K562 (cell line): ENCODE results near the gene C4orf50. TPM values are rescaled to one million over a fixed set of nuclear protein-coding genes. Genes with fewer than 3 reads are reported as not detected.

ENCODE experiments used
- ATAC-seq: fragments of 200-7000 bp; cut with Tn5 transposase; 3 replicates; pipeline ENCODE4 v1.9.1; 2020; ENCODE audit warnings: moderate library complexity
- BruUV-seq: library from RNA; stranded (reverse); fragments of 400-500 nt; replicated peaks from 2 replicates; lab custom pipeline; 2021; lab: Mats Ljungman, UMichigan
- CTCF ChIA-PET: fragments of 300-600 bp; formaldehyde crosslinking; extraction: SDS; loops from one replicate; lab custom pipeline; 2021; ENCODE audit warnings: low intra/inter-chr PET ratio; lab: Yijun Ruan, JAX
- POLR2A ChIA-PET: fragments of 300-600, 350-650 bp; sonication (Branson Sonifier 250); formaldehyde crosslinking; extraction: SDS; loops from one replicate; lab custom pipeline; 2021; ENCODE audit warnings: antibody characterized with exemption, inconsistent platforms; lab: Yijun Ruan, JAX
- DNase-seq, 4 experiments: peaks; one replicate each; pipeline versions ENCODE4 v3.0.0 to v3.0.0-alpha.2; 2011 to 2018; ENCODE audit warnings: low spot score in 3 of 4, mixed read lengths in 3 of 4; ENCODE audit errors: extremely low read depth in 1 of 4
- FAIRE-seq: peaks from 2 replicates; lab custom pipeline; 2011; peaks lifted over from hg19 to GRCh38; lab: Jason Lieb, UNC
- H2AFZ ChIP-seq: 2 replicates; pipeline ENCODE4 v1.6.0; 2011; ENCODE audit warnings: low read depth, low read length, control low read depth, inconsistent platforms
- H3K27ac ChIP-seq: fragments of 200-600 bp; 3 replicates; pipeline ENCODE4 v1.8.0; 2011; ENCODE audit warnings: low read depth, mild to moderate bottlenecking, control low read depth, inconsistent platforms, low read length, moderate library complexity, mixed read lengths; ENCODE audit errors: extremely low read depth
- H3K27me3 ChIP-seq, 2 experiments: fragments of 300-600 bp in 1 of 2; 2 replicates in 1 of 2; 3 replicates in 1 of 2; pipeline versions ENCODE4 v1.6.0 to v1.8.0; 2011; ENCODE audit warnings: inconsistent platforms in 2 of 2, low read length in 2 of 2, mild to moderate bottlenecking in 1 of 2, mixed read lengths in 1 of 2, moderate library complexity in 1 of 2; ENCODE audit not compliant: control insufficient read depth in 2 of 2, insufficient read depth in 2 of 2
- H3K36me3 ChIP-seq: fragments of 300-600 bp; 3 replicates; pipeline ENCODE4 v1.8.0; 2011; ENCODE audit warnings: mild to moderate bottlenecking, low read length, inconsistent platforms; ENCODE audit not compliant: control insufficient read depth, insufficient read depth
- H3K4me1 ChIP-seq, 2 experiments: fragments of 200-600 bp in 1 of 2; replicated peaks in 1 of 2; 2 replicates in 1 of 2; 3 replicates in 1 of 2; pipeline versions ENCODE4 v1.5.1 to v1.8.0; 2011; ENCODE audit warnings: inconsistent platforms in 2 of 2, low read length in 2 of 2, mild to moderate bottlenecking in 1 of 2, mixed read lengths in 1 of 2, moderate library complexity in 1 of 2; ENCODE audit not compliant: control insufficient read depth in 2 of 2, insufficient read depth in 2 of 2
- H3K4me2 ChIP-seq: 2 replicates; pipeline ENCODE4 v1.6.1; 2011; ENCODE audit warnings: low read length, control low read depth, inconsistent platforms, mixed read lengths; ENCODE audit not compliant: insufficient read depth
- H3K4me3 ChIP-seq: fragments of 200-600 bp; sonication (generic), shearing (Covaris generic); 2 replicates; pipeline ENCODE4 v1.5.1; 2016; ENCODE audit warnings: control low read depth, inconsistent platforms
- H3K79me2 ChIP-seq: fragments of 200-600 bp; 3 replicates; pipeline ENCODE4 v1.8.0; 2011; ENCODE audit warnings: low read length, inconsistent platforms; ENCODE audit not compliant: control insufficient read depth, insufficient read depth
- H3K9ac ChIP-seq, 2 experiments: 2 replicates each; pipeline versions ENCODE4 v1.6.0 to v1.6.1; 2011; ENCODE audit warnings: low read depth in 2 of 2, low read length in 2 of 2, control low read depth in 1 of 2, inconsistent platforms in 1 of 2, mild to moderate bottlenecking in 1 of 2, mixed read lengths in 1 of 2; ENCODE audit not compliant: insufficient read depth in 1 of 2
- H3K9me1 ChIP-seq: one replicate; pipeline ENCODE4 v1.6.0; 2011; ENCODE audit warnings: inconsistent platforms, mild to moderate bottlenecking, low read length, moderate library complexity; ENCODE audit not compliant: control insufficient read depth, insufficient read depth
- H3K9me3 ChIP-seq: replicated peaks from 2 replicates; pipeline ENCODE4 v1.5.1; 2011; ENCODE audit warnings: low read depth, low read length, inconsistent platforms; ENCODE audit not compliant: control insufficient read depth, insufficient read depth
- H4K20me1 ChIP-seq: replicated peaks from 2 replicates; pipeline ENCODE4 v1.6.1; 2011; ENCODE audit warnings: low read length, inconsistent platforms, mixed read lengths; ENCODE audit not compliant: control insufficient read depth, insufficient read depth
- CHD2 ChIP-seq: IDR thresholded peaks from 2 replicates; pipeline ENCODE4 v1.6.1; 2011; ENCODE audit warnings: low read depth, low read length
- POU5F1 ChIP-seq: fragments of 150-350 bp; IDR thresholded peaks from 2 replicates; pipeline ENCODE4 v1.6.1; 2014; ENCODE audit warnings: borderline replicate concordance, low read length, low read depth, mild to moderate bottlenecking; ENCODE audit not compliant: partially characterized antibody
- RCOR1 ChIP-seq, 2 experiments: IDR thresholded peaks; 2 replicates each; pipeline ENCODE4 v1.6.1; 2012; ENCODE audit warnings: low read depth in 2 of 2, low read length in 2 of 2, borderline replicate concordance in 1 of 2, improper control_type of control experiment in 1 of 2
- WGBS: fragments of 100-300 bp; shearing (Covaris generic); methylation state at CpG from one replicate; pipeline ENCODE4 v1.1.6; 2016; ENCODE audit warnings: low coverage, mixed read lengths; ENCODE audit not compliant: insufficient coverage; ENCODE audit errors: missing lambda C conversion rate; 5-methylcytosine and 5-hydroxymethylcytosine counted together
- in situ Hi-C: fragments of 300-500 bp; cut with MboI; formaldehyde crosslinking; loops from 4 replicates; pipeline ENCODE4 v1.15.0; 2018; ENCODE audit warnings: inconsistent platforms, mixed read lengths
- intact Hi-C: fragments of 100-400 bp; cut with micrococcal nuclease; formaldehyde crosslinking; loops from 2 replicates; pipeline ENCODE4 v1.14.2; 2022
- polyA plus RNA-seq, 8 experiments: library from polyadenylated mRNA; depleted of rRNA in 4 of 8; stranded (reverse) in 5 of 8; unstranded in 3 of 8; fragments of >200 nt; fragmentation: Nextera tagmentation in 2 of 8; fragmentation: Illumina TruSeq in 1 of 8; extraction: Ambion mirVana in 2 of 8; extraction: Trizol in 1 of 8; gene quantifications; 2 replicates each; pipeline versions ENCODE4 v1.2.1 to v1.2.3, GENCODE V29; 2011 to 2014; ENCODE audit warnings: inconsistent platforms in 1 of 8, missing spikeins in 1 of 8
- total RNA-seq, 7 experiments: library from RNA; depleted of rRNA in 6 of 7; stranded (reverse); fragments of >200 nt in 6 of 7; fragmentation: Illumina TruSeq in 2 of 7; extraction: Trizol in 2 of 7; gene quantifications; 2 replicates each; pipeline versions ENCODE4 v1.2.1 to v1.2.3, GENCODE V29; 2011 to 2021; ENCODE audit warnings: low replicate concordance in 1 of 7
- TF ChIP-seq, protein P1 (sequence below): fragments of 450-650 bp; formaldehyde crosslinking; IDR thresholded peaks from 2 replicates; pipeline ENCODE4 v1.4.0; 2022; ENCODE audit warnings: missing genetic modification characterization

C4orf50 gene
- total and polyA plus RNA-seq, 9 of the 15 experiments (the other 6 are each of a cell fraction or from before 2014, with no cell fraction given), result not detected

DNA sequence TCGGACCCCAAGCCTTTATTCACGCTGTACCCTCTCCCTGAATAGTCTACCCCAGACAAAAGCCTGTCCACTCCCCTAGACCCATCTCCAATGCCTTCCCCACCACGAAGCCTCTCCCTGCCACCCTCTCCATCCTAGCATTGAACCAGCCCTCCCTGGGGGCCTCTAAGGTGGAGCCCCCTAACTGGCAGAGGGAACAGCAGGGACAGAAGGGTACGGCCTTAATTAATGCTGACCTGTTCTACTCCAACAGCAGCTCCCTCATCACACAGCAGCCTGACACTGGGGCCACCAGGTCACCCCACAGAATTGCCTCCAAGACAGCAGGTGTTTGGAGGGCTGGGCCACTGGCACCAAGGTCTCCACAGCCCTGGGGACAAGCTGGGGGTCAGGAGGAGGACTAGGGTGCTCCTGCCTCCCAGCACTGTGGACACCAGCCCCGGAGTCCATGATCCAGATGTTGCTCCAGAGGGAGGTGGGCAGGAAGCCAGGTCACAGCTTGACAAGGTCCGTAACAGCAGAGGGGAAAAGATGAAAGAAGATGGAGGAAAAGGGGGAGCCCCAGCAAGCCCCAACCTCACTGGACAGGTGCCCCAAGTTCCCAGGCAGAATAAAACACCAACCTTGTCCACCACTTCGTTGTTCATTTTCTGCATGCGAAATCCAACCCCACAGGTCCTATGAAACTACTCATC lies 129.1 kb downstream of the C4orf50 start:
- H3K9me3 ChIP-seq, result no peaks in the 10 kb centered on the region
- H3K27me3 ChIP-seq, result peaks cover 0 to 24% of the 10 kb centered on the region in 2 experiments; a peak in 2 of 5 replicates
- no peaks in the 10 kb centered on the region for H3K79me2 ChIP-seq
- no peak overlapping the region for H3K27ac ChIP-seq
- DNase-seq (no peak), FAIRE-seq (no peak), ATAC-seq (no peak)
- H3K36me3 ChIP-seq, result no peaks in the 10 kb centered on the region
- peaks cover 0 to 22% of the 10 kb centered on the region in 2 experiments; a peak in 2 of 5 replicates for H3K4me1 ChIP-seq
- H3K9me1 ChIP-seq, result no peaks in the 10 kb centered on the region
- no peak overlapping the region for H3K4me3 ChIP-seq
- BruUV-seq, result no TSS peak
- TF ChIP-seq CHD2 (no peak), POU5F1 (no peak), RCOR1 (IDR thresholded peaks at IDR 0.05; ENCODE audit: borderline replicate concordance in 1 of 2, low read depth in 2 of 2, low read length in 2 of 2) (no peak)
- TF ChIP-seq, protein P1, sequence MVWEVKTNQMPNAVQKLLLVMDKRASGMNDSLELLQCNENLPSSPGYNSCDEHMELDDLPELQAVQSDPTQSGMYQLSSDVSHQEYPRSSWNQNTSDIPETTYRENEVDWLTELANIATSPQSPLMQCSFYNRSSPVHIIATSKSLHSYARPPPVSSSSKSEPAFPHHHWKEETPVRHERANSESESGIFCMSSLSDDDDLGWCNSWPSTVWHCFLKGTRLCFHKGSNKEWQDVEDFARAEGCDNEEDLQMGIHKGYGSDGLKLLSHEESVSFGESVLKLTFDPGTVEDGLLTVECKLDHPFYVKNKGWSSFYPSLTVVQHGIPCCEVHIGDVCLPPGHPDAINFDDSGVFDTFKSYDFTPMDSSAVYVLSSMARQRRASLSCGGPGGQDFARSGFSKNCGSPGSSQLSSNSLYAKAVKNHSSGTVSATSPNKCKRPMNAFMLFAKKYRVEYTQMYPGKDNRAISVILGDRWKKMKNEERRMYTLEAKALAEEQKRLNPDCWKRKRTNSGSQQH (CRISPR knock-in tag), result no peak
- H3K4me2 ChIP-seq, result no peak overlapping the region
- 5% methylated on average over 7 of the region's 8 CpGs for WGBS
- no peak overlapping the region for H3K9ac ChIP-seq
- no peaks in the 10 kb centered on the region; the same call in 1 of the 2 replicates for H4K20me1 ChIP-seq
- POLR2A ChIA-PET, result no interaction called here
- intact Hi-C loops, result no loop called here
- in situ Hi-C loops, result no loop called here
- CTCF ChIA-PET, result no interaction called here
- no peak overlapping the region for H2AFZ ChIP-seq
